GM06990 (cell line): ENCODE measurements around the gene LSM10.

Source experiments
- DNase-seq: peaks from one replicate; pipeline ENCODE4 v3.0.0-alpha.2; 2011; ENCODE audit not compliant: insufficient read length; ENCODE audit errors: extremely low read depth
- H3K27me3 ChIP-seq: replicated peaks from 2 replicates; pipeline ENCODE4 v1.6.0; 2011; ENCODE audit warnings: low read length; ENCODE audit not compliant: control insufficient read depth, insufficient read depth
- H3K36me3 ChIP-seq: 2 replicates; pipeline ENCODE4 v1.5.1; 2011; ENCODE audit warnings: low read length; ENCODE audit not compliant: control insufficient read depth, insufficient read depth
- H3K4me3 ChIP-seq: replicated peaks from 2 replicates; pipeline ENCODE4 v1.5.1; 2011; ENCODE audit warnings: low read depth, mild to moderate bottlenecking, control low read depth, low read length
- CTCF ChIP-seq: IDR thresholded peaks from 2 replicates; pipeline ENCODE4 v1.5.1; 2011; ENCODE audit warnings: low read length, control low read depth, mild to moderate bottlenecking, inconsistent platforms; ENCODE audit not compliant: insufficient read depth, poor library complexity, severe bottlenecking

LSM10 gene

GRCh38 chr1:36398370-36398977, 766 bp upstream of the LSM10 start:
- no peak for DNase-seq
- TF ChIP-seq CTCF = no peak
- Histone ChIP-seq H3K27me3 (no peaks in the 10 kb centered on the region), H3K36me3 (peaks cover 5% of the 10 kb centered on the region), H3K4me3 (no peak overlapping the region; the same call in 1 of the 2 replicates)

- TF ChIP-seq CTCF = no peak
- Histone ChIP-seq H3K36me3 (peaks cover 6% of the 10 kb centered on the region), H3K4me3 (peak overlapping the region; percentile 81), H3K27me3 (no peaks in the 10 kb centered on the region)
- no peak for DNase-seq
Observed at GRCh38 chr1:36397083-36397377, 678 bp downstream of the LSM10 start.

GRCh38 chr1:36396359-36396758, 1.3 kb downstream of the LSM10 start:
- DNase-seq = no peak
- Histone ChIP-seq H3K4me3 (peak overlapping the region; percentile 81), H3K36me3 (peaks cover 8% of the 10 kb centered on the region), H3K27me3 (no peaks in the 10 kb centered on the region)
- no peak for TF ChIP-seq CTCF

- no peak for TF ChIP-seq CTCF
- H3K36me3 ChIP-seq = peaks cover 8% of the 10 kb centered on the region
- no peak overlapping the region for H3K4me3 ChIP-seq
- H3K27me3 ChIP-seq = no peaks in the 10 kb centered on the region
- DNase-seq = no peak
Observed at GRCh38 chr1:36393686-36394085, 4.0 kb downstream of the LSM10 start.

GRCh38 chr1:36392836-36393235, 4.9 kb downstream of the LSM10 start:
- no peak for TF ChIP-seq CTCF
- Histone ChIP-seq H3K27me3 (no peaks in the 10 kb centered on the region), H3K36me3 (peaks cover 8% of the 10 kb centered on the region), H3K4me3 (no peak overlapping the region)
- DNase-seq = no peak

GRCh38 chr1:36391271-36391670, 6.4 kb downstream of the LSM10 start:
- TF ChIP-seq CTCF = no peak
- Histone ChIP-seq H3K36me3 (peaks cover 8% of the 10 kb centered on the region), H3K27me3 (no peaks in the 10 kb centered on the region), H3K4me3 (no peak overlapping the region)
- DNase-seq = no peak
